GM19455 (cell line): ENCODE results near the gene MLST8.

ENCODE experiments used
- ATAC-seq: cut with Tn5 transposase; IDR thresholded peaks from one replicate; pipeline ENCODE4 v1.9.1; 2021; ENCODE audit not compliant: unreplicated experiment

MLST8 gene

GRCh38 chr16:2208308-2208707 is 3.1 kb downstream of the MLST8 start:
- ATAC-seq = no peak

GRCh38 chr16:2208772-2209171 is 3.5 kb downstream of the MLST8 start:
- ATAC-seq = no peak

GRCh38 chr16:2209258-2210008 is 4.2 kb downstream of the MLST8 start:
- ATAC-seq = no peak

- no peak for ATAC-seq
Observed at GRCh38 chr16:2210009-2210332, 4.7 kb downstream of the MLST8 start.

- no peak for ATAC-seq
Observed at GRCh38 chr16:2210386-2211365, 5.4 kb downstream of the MLST8 start, which contains the start of gene BRICD5. Gene BRICD5 (minus strand): TSS chr16:2210863. CDS start chr16:2210833, 30 bp downstream.

- no peak for ATAC-seq
Observed at GRCh38 chr16:2211923-2212347, 6.7 kb downstream of the MLST8 start.

- ATAC-seq = no peak
Observed at GRCh38 chr16:2212362-2213324, 7.4 kb downstream of the MLST8 start.

- peak; percentile 20 for ATAC-seq
Observed at GRCh38 chr16:2213817-2214718, 8.8 kb downstream of the MLST8 start.

- no peak for ATAC-seq
Observed at GRCh38 chr16:2214719-2214968, 9.4 kb downstream of the MLST8 start, which contains the start of gene PGP. Gene PGP (minus strand): TSS chr16:2214840. CDS start chr16:2214777, 63 bp downstream.

GRCh38 chr16:2216330-2216729 is 11.1 kb downstream of the MLST8 start:
- no peak for ATAC-seq

- peak; percentile 86 for ATAC-seq
Observed at GRCh38 chr16:2223221-2223941, 18.1 kb downstream of the MLST8 start, which contains the start of gene E4F1. Gene E4F1 (plus strand): TSS chr16:2223591. CDS start chr16:2223614, 23 bp downstream.

- peak; percentile 27 for ATAC-seq
Observed at GRCh38 chr16:2223942-2224486, 18.8 kb downstream of the MLST8 start.

- ATAC-seq = no peak
Observed at GRCh38 chr16:2226245-2226793, 21.1 kb downstream of the MLST8 start.

- ATAC-seq = no peak
Observed at GRCh38 chr16:2226918-2227317, 21.7 kb downstream of the MLST8 start.

- ATAC-seq = no peak
Observed at GRCh38 chr16:2228161-2228824, 23.0 kb downstream of the MLST8 start.

- no peak for ATAC-seq
Observed at GRCh38 chr16:2229091-2229490, 23.8 kb downstream of the MLST8 start.

GRCh38 chr16:2229632-2230250 is 24.5 kb downstream of the MLST8 start:
- no peak for ATAC-seq

- no peak for ATAC-seq
Observed at GRCh38 chr16:2230376-2230775, 25.1 kb downstream of the MLST8 start.
